NCI-H774 (cell line): ENCODE measurements around the gene NMNAT2.
A peak's percentile ranks its signal among the peaks of the same experiment; 100 is the strongest.
"Not testable (repeated sequence)": the region's sequence is repeated elsewhere in the genome, so short reads cannot be mapped to it uniquely, and the experiment has no call there.

Experiments used
- DNase-seq: peaks from one replicate; lab custom pipeline; 2025; lab: John Stamatoyannopoulos, UW

Gene NMNAT2

DNA sequence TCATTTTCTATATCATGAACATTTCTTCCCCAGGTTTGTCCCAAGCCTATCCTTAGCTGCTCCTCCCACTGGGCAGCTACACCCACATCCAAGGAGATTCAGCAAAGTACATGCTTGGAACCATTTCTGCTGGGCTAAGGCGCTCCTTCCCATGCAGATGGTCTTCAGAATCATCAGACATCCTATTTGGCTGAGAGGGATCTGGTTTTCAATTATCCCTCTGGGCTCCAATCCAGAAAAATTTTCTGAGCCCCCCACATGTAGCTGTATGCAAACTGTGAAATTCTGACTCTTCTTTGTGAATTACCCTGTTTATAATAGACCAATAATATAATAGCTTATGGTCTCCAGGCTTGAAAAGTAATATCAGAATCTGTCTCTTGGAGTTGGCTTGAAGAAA is 132.9 kb downstream of the NMNAT2 start:
- DNase-seq, result no peak

DNA sequence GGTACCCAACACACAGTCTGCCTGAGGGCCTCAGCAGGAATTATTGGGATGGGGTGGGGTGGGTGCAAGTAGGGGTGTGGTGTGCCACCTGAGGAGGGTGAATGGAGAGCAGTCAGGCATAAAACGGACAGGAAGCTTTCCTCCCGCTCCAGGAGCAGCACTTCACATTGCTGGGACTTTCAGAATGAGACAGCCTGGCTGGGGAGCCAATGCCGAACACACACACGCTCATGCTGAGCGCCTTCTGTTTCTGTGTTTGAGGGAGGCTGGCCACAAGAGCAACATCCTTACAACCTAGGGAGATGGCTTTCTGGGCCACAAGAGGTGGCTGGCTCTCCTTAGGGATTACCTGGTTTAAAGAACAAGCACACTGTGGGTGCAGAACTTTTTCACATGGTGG is 134.1 kb downstream of the NMNAT2 start:
- DNase-seq, result no peak

DNA sequence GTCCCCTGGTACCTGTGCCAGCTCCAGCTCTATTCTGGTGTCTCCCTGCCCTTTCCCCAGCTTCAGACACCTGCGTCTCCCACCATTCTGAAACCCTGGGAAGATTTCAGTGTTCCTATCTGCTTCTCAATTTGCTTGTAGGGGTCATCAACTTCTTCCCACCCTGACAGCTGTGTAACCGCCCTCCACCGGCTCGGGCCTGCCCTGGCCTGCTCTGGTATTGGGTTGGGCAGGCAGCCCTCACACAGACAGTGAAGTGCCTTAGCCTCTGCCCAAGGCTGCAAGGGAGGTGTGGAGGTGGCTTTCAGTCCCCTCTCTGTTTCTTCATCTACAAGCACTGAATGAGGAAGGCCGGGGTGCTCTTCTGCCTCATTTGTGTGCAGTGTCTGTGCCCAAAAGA is 134.9 kb downstream of the NMNAT2 start:
- no peak for DNase-seq

DNA sequence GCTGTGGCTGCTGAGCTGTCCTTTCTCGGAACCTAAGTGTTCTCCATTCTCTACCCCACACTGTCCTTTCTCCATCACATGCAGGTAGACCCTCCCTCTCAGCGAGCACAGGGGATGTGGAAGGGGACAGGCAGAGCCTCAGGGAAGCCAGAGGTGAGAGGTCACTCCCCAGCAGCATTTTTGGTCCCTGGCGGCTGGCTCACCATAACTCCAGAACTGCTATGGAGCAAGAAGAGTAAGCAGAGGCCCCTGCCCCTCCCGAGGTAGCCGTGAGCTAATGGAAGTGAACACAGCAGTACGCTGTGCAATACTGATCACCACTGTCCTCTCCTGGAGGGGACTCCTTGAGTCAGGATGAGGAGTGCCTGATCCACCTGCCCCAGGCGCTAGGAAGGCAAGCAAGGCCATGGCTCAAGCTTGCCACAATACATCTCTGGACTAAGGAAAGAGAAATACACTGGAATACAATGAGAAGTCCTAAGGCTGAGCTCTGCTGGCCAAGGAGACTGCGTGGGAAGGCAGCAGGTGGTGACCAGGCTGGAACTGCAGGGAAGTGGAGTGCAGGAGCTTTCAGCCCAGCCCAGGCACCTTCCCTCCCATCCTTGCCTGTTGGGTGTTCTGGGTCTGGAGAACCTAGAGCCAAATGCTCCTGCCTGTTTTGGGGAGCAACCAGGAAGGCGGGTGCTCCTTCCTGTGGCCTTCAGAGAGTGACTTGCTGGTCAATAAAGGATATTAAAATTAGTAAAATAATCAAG is 135.9 kb downstream of the NMNAT2 start:
- DNase-seq, result no peak

DNA sequence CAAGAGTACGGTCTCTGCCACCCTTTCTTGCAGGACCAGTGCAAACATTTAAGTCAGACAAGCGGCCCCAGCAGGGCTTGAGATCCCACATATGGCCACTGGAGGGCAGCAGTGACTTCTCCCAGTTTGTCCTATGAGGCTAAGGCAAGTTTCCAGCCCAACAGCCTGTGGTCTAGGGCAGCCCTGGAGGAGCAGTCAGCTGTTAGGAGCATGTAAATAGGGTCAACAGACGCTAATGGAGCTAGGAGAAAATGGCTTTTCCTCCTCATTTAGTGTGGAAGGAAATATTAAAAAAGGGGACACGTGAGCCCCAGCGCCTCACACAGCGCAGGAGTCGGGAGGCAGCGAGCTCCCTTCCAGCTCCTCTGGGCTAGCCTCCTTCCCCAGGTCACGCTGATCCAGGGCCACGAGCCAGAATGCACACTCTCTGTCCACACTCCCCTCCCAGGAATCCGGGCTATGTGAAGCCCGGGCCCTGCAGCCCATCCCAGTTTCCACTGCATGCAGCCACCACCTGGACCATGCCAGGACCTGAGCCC is 136.6 kb downstream of the NMNAT2 start:
- DNase-seq, result peak; percentile 78

DNA sequence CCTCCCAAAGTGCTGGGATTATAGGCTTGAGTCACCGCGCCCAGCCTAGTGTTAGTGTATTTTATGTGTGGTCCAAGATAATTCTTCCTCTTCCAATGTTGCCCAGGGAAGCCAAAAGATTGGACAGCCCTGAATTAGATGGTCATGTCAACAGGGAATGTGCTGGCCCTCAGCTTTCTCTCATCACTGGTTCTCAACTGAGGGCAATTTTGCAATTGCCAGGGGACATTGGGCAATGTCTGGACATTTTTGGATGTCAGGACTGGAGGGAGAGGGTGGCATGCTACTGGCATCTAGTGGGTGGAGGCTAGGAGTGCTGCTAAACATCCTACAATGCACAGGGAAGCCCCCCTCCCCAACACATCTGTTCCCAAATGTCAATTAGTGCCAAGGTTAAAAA is 137.1 kb downstream of the NMNAT2 start:
- no peak for DNase-seq

DNA sequence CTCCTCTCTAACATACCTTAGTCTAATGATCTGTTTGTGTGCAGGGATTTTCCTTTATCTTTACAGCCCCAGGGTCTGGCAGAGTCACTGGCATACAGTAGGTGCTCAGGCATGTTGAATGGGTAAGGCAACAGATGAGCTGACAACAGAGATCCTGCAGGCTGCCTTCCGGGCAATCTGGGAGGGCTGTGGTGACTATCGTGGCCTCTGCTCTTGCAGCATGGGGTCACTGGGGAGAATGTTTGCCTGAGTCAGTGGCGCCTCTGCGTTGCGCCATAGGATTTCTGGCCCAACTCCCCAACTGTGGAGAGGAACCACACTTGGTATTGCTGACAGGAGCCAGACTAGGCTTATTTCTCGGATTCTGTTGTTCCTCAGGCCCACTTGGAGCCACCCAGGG is 138.3 kb downstream of the NMNAT2 start:
- DNase-seq, result no peak

DNA sequence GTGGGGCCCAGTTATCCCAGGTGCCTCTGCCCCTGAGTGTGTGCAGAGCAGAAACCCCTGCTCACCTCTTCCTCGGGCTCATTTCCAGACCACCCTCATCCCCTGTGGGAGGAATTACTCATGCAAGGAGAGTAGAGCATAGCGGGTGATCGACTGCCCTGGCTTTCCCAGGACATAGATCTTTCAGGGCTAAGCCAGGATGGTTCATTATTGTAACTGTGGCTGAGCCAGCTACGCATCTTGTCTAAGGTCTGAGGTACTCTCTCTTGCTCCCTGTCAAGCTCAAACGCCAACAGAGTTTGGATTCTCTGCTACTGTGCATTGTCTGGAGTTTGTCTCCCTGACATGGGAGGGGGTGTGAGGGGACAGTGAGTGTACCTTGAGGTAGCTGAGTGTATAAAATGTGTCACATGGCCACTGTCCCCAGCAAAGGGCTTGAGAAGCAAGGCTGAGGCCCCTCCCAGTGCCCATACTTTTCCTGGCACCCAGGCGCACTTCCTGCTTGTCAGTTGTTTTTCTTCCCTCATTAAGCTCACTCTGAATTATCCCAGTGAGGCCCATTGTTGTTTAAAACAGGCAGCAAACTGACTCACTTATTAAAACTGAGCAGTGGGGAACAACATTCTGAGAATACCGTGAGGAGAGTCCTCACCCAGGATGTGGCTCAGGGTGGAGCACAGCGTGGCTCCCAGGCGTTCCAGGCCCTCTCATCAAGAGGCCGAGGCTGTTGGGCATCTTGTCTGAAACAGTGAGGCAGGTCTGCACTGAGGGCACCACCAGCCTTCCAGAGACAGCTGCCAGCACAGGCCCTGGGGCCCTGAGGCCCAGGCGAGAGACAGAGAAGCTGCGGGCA is 139.2 kb downstream of the NMNAT2 start:
- DNase-seq, result no peak

DNA sequence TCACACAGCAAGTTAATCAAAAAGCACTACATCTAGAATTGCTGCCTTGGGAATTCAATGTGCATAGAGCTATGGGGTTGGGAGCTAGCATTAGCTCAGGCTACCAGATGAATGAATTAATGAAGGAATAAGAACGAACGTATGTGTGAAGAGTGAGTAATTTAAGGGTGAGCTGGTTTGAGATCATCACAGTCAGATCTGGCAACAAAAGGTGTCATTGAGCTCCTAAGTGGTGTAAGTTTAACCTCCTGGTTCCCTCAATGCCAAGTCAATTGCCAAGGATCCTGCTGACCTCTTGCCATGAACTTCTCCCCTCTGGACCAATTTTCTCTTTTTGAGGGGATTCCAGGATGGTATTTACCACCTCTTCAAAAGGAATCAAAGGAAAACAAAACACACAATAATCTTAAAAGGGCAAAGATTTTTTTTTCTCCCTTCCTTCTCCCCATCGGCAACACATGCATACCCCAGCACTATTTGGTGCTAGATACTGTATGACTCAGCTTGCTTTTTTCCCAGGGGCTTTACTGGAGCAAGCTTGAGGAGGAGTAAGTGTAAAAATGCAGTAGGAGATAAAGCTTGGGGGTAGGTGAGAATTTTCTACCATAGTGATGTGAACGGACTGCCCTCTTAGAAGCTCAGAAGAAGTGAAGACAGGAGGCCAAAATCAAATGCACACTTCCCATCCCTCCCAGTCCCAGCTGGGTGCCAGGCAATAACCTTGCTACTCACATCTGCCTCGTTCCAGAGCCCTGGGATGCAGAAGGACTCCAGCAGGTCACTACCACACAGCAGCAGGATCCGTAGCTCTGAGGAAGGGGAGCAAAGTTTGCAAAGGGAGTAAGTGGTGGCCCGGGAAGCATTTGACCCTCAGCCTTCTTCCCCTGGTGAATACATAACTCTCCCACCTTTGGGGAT is 140.1 kb downstream of the NMNAT2 start:
- no peak for DNase-seq

DNA sequence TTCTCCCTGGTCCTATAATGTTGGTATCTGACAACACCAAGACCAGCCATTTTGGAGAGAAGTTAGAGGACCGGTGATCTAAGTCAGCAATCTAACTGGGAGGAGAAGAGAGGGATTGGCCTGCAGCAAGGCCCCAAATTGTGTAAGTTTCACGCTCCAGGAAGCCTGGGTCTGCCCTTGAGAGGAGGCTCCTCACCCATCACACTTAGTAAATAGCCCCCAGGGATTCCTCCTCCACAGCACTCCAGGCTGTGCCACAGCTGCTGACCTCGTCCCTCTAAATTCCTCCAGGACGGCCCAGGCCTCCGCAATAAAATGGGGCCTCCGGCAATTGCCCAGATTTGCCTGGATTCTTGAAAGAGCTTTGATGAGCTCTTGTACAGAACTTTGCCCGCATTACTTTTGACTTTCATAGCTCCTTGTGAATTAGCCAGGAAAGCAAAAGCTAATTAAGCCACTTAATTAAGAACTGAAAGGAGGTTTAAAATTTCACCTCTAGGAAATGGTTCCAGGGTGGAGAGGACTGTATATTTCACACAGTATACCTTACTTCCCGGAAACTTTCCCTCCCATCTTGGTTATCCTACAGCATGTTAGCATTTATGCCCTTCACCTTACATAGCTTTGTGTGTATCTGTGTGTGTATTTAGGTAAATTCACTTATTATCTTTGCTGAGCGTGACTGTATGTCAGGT is 141.6 kb downstream of the NMNAT2 start:
- no peak for DNase-seq

DNA sequence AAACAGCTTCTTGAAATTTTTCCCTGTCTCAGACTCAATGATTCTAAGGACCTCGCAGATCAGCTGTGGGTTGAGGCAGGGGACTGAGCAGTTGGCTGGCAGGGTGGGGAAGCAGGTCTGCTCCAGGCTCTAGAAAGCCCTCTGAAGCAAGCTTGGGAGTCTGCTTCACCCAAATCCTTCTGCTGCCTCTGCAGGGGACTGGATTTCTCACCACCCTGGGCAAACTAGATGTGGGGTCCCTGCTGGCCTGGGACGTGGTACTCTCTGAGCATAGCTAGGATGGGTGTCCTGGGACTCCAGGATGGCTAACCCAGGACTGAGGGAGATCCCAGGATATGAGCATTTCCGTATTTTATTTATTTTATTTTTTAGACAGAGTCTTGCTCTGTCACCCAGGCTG is 142.9 kb downstream of the NMNAT2 start:
- no peak for DNase-seq

DNA sequence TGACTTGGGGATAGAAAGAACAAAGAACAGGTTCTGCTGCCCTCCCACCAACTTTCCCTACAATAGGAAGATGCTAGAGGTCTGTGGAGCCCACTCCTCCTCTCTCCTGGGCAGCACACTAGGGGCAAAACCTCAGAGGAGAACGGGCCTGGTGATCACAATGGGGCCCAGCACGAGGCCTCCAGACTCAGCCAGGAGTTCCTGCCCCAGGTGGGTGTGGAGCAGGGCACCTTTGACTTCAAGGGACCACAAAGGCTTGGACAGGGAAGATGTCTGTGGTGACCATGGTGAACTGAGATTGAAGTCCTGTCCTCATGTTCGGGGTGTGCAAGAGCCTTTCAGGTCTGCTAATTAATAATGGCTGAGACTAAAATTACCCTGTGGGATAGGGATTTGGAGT is 143.3 kb downstream of the NMNAT2 start:
- no peak for DNase-seq

DNA sequence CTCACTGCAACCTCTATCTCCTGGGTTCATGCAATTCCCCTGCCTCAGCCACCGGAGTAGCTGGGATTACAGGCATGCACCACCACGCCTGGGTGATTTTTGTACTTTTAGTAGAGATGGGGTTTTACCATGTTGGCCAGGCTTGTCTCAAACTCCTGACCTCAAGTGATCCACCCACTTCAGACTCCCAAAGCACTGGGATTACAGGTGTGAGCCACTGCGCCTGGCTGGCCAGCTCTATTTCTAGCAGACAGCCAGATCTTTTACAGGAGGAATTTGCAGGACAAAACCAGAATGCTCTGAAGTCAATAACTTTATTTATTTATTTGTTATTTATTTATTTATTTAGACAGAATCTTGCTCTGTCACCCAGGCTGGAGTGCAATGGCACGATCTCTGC is 144.2 kb downstream of the NMNAT2 start:
- DNase-seq, result not testable (repeated sequence)

DNA sequence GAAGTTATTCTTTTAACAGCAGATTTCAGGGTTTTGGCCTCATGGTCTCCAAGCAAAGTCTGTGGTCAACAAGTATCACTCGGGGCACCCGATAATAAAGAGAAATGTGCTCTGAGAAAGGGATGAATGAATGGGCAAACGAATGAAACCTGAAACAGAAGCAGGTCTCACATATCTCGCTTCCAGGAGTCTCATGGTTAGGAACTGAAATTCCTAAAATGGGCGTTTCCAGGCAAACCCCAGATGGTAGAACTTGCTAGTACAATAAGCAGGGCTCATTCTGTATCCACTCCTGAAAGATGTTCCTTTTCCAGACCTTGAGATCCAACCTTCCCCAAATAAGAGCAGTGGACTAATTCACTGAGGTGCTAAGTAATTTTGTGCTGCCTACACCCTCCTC is 144.9 kb downstream of the NMNAT2 start:
- DNase-seq, result no peak

DNA sequence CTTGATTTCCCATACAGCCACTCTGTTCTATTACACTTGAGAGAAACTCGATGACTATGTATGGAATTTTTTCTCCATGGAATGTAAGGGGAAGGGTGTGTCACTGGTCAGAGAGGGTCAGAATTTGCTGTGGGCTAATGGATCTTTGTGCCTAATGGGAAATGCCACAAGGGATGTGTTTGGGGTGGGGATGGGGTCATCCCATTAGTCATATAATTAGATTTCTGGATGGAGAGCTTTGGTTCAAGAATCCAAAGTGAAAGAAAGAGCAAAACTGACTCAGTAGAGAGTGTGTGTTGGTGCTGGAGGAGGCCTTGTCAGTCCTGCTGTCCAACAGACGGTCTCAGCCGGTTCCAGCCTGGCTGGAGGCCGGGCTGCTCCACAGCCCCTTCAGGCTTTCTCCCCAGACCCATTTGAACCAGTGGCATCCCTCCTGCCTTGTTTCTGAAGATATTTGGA is 145.8 kb downstream of the NMNAT2 start:
- DNase-seq, result no peak

DNA sequence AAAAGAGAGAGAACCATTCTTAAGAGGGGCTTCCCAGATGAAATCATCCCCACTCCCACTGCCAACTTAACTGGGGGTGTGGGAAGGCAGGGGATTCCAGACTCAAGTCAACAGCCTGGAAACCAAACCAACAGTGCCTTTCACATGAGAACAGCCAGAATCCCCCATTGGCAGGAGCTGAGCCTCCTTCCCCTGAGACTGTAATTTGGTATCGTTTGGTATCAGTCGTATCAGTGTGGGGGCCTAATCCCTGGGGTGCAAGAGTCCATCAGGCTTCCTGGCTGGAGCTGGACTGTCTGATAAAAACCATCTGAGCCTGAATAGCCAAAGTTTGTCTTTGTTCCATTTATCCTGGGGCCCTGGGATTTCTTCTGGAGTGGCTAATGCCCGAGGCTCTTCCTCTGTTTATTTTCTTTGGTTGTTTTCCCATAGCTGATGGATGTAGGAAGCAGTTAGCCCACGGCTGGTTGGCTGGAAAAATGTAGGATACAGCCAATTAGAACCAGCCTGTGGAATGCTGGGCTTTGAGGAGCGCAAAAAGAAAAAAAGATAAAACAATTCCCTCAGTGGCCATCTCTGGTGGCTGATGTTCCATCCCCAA is 147.5 kb downstream of the NMNAT2 start:
- DNase-seq, result no peak

DNA sequence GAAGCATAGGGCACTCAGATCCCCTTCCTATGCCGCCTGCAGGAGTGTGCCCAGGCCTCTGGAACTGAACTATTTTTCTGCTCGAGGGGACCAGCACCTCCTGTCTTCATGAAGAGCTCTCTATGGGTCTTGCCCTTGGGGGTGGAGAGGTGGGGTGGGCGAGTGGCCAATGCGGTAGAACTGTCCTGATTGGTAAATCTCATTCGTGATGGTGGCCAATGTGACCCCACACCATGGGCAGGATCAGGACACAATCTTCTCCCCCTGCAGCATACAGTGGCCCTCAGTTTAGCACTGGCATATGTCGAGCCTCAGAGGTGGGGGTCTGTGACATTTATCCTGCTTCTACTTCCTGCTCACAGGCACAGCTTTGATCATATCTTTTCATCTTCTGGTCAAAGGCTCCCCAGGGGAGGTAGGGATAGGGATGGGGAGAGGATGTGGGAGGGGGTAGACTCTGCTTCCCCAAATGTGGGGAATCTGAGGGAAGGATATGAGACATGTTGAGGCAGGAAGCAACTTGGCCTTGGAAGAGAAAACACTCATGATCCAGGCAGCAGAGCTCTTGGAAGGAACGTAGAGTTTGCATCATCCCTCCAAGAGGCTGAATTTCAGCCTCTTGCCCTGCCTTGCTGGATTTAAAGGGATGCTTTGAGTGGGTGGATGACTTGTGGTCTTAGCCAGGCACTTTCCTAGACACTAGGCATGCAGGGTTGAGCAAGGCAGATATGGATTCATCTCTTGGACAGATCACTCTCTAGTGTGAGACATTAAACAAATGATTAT is 150.3 kb downstream of the NMNAT2 start:
- no peak for DNase-seq

DNA sequence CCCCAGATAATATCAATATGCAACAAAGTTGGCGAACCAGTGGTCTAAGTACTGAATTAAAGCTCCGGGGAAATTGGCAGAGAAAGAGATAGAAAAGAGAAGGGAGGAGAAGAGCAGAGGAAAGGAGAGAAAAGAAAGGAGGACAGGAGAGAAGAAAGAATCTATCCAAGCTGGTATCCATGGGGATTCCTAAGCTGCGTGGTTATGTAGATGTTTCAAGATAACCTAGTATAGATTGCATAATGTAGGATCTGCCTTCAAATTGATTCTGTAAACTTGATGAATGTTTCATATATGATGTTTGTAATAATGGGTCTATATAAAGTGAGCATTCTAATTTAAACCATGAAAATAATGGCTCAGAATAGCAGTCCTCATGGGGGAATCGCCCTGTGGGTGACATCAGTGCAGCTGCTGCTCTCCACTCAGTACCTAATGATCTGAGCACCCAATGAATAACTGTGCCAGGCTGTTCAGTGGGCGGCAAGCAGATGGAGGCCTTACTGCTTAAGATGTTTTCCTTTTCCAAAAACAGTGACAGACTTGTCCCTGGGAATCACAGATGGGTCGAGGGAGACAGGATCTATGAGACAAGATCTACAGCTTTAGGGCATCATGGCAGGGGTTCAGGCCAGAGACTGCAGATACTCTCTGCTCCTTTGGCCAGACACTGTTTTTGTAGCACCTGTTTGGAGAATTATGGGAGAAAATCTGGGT is 154.1 kb downstream of the NMNAT2 start:
- DNase-seq, result no peak

DNA sequence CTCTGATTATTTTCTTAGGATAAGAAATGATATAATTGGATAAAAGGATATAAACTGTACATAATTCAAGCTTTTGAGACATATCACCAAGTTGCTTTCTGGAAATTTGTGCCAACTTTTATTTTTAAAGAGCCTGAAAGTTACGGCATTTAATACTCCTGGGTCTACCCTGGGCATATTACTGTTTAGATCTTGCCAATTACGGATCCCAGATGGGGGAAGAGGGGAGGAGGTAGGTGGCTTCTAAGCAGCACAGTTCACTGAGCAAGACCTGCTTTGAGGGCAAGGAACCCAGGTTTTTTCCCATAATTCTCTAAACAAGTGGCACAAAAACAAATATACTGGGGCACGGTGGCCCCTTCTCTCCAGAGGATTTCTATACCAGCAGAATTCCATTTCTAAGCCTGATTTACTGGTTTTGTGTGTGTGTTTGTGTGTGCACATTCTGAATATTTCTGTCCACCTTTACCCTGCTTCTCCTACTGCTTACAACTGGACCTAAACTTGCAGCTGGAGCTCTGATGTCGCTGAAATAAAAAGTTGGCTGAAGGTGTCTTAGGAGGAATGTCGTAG is 155.5 kb downstream of the NMNAT2 start:
- DNase-seq, result no peak
